ENCODE measurements around the gene ZNF879. TPM values are rescaled to one million over a fixed set of nuclear protein-coding genes. Genes with fewer than 3 reads are reported as not detected.
A peak's percentile ranks its signal among the peaks of the same experiment; 100 is the strongest.

The ZNF879 gene
- 4.1 TPM for total RNA-seq

DNA sequence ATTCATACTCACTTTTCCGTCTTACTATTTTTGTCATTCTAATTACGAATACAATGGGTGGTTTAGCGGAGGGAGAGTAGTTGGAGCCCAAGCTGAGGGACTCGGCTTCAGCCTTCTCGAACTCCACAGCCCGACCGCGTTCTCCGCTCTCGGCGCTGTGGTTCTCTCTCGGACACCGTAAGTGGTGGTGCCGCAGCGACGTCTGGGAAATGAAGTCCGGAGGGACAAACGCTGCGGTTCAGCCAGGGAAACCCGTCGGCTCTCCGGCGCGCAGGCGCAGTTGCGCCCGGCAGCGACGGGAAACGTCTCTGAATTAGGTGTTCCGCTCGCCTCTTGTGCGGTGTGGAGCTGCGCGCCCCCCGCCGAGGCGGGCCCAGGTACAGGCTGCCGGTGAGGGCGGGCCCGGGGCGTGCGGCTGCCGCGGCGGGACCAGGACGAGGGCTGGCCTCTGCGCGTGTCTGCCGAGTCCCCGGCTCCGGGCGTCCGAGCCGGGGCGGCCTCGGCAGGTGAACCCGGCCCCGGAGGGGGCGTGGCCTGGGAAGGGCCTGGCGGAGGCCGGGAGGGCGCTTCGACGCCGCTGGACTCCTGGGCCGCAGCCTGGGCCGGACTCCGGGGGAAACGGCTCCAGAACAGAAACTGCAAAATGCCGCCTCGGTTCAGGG is at the start of gene ZNF879:
ZNF879 (plus strand) TSS at position 277 of the 662 bp plus-strand sequence. CDS start 1,201 bp downstream, outside the sequence.
- Histone ChIP-seq H3K4me1 (ENCODE audit: insufficient read depth, low read length) (peaks cover 10% of the 10 kb centered on the region), H3K27me3 (ENCODE audit: insufficient read depth, low read length) (no peaks in the 10 kb centered on the region), H3K9me3 (ENCODE audit: low read depth, low read length) (peaks cover 3% of the 10 kb centered on the region), H3K4me3 (ENCODE audit: low read length) (peak within 1 kb of the TSS; percentile 72)

DNA sequence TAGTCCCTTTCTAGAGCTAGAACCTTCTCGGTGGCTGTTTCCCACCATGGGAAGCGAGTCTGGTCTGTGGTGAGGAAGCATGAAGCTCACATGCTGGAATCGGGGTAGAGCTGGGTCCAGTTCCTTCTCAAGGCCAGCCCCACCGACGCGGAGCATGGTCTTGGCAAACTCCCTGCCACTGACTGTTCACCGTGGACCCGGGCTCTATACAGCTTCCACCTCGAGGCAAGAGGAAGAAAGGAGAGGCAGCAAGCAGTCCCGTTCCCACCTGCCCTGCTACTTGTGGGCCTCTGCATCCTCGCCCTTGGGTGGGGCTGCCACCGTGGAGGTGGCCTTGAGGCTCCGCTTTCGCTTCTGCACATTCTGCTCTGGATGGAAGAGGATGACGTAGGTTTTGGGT is 42.2 kb upstream of the ZNF879 start:
- Histone ChIP-seq H3K4me3 (ENCODE audit: low read length) (no peak overlapping the region), H3K9me3 (ENCODE audit: low read depth, low read length) (peaks cover 5% of the 10 kb centered on the region), H3K4me1 (ENCODE audit: insufficient read depth, low read length) (no peaks in the 10 kb centered on the region), H3K27me3 (ENCODE audit: insufficient read depth, low read length) (no peaks in the 10 kb centered on the region)

DNA sequence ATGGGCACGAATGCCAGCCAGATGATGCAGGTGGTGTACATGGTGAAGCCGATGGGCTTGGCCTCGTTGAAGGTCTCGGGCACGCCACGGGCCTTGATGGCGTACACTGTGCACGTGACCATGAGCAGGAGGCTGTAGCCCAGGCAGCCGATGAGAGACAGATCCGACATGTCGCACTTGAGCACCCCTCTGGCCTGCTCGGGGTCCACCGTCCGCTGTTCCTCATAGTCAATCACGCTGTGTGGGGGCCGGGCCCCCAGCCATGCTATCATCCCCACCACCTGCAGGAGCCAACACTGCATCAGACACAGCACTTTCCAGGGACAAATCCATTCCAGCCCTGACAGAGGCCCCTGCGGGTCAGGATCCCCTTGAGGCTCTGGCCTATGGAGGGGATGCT is 40.7 kb upstream of the ZNF879 start:
- H3K9me3 ChIP-seq (ENCODE audit: low read depth, low read length), result peaks cover 5% of the 10 kb centered on the region
- H3K4me1 ChIP-seq (ENCODE audit: insufficient read depth, low read length), result no peaks in the 10 kb centered on the region
- H3K4me3 ChIP-seq (ENCODE audit: low read length), result no peak overlapping the region
- H3K27me3 ChIP-seq (ENCODE audit: insufficient read depth, low read length), result no peaks in the 10 kb centered on the region

DNA sequence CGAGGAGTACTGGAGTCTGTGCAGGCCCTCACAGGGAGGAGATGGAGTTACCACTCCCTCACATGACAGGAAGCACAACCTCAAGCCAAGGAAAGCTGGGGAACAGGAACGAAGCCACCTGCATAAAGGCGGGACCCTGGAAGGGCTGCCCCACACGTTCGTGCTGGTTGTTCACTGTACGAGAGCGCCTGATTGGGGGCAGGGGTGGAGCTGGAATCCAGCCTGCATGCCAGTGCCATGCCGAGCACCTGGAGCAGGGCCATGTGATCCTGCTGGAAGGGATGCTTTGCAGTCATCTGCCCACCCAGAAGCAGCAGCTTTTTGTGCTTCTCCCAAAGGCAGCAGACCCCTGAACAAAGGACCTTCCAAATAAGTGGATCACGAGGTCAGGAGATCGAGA is 39.9 kb upstream of the ZNF879 start:
- Histone ChIP-seq H3K4me3 (ENCODE audit: low read length) (no peak overlapping the region), H3K4me1 (ENCODE audit: insufficient read depth, low read length) (no peaks in the 10 kb centered on the region), H3K27me3 (ENCODE audit: insufficient read depth, low read length) (no peaks in the 10 kb centered on the region), H3K9me3 (ENCODE audit: low read depth, low read length) (no peaks in the 10 kb centered on the region)

DNA sequence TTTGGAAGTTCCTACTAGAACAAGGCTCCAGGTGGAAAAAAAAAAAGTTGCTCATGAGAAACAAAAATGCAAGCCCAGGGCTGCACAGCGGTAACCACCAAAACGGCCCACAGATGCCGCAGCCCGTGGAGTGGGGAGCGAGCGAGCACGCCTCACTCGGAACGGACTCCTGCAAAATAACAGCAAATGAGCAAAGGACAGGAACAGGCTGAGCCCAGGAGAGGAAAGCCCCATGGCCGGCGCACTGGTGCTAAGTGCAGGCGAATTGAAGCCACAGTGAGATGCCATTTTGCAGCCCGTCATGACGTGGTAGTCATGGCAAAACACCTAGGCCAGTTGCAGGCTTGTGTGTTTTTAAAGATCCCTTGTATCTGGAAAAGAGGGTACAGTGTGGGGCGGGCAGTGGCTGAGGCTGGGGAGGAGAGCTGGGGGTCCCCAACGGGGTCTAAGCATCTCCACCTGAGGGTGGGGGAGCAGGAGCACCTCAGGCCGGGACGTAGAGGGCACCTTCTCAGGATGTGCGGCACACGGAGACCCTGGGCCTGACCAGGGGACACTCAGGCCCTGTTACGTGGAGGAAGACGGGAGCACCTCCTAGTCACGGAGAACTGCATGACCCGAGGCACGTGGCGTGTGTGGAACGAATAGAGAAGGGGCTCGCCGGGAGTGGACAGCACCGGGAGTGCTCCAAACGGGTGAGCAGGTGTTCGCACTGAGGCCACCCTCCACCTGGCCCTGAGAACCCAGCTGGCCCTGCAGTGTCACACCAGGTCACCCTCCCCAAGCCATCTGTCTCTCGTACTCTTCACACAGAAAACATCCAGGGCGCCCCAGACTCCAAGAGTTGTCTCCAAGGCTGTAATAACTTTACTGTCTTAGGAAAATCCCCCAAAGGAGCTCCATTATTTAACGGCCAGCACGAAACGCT is 39.2 kb upstream of the ZNF879 start:
- H3K4me1 ChIP-seq (ENCODE audit: insufficient read depth, low read length), result no peaks in the 10 kb centered on the region
- H3K9me3 ChIP-seq (ENCODE audit: low read depth, low read length), result no peaks in the 10 kb centered on the region
- H3K4me3 ChIP-seq (ENCODE audit: low read length), result no peak overlapping the region
- H3K27me3 ChIP-seq (ENCODE audit: insufficient read depth, low read length), result no peaks in the 10 kb centered on the region

DNA sequence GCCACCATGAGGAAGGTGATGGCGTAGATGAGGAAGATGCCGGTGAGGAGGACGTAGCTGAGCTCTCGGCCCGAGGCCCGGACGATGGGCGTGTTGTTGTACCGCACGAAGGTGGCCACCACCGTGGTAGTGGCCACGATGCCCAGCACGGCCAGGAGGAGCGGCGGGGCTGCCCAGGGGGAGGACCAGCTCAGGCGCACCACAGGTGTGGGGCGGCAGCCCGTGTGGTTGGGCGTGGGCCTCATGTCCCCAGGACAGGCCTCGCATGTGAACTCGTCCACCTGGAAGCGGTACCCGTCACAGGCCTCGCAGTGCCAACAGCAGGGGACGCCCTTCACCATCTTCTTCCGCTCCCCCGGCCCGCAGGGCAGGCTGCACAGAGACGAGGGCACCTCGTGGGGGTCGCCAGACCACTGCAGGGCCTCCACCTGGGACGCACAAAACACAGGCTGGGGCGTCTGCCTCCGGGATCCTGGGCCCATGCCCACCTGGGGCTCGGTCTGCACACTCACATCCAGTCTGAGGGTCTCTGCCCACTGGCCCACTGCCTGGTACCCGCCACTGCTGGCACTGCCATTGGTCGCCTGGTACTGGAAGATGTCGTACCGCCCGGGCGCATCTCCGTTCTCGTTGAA is 37.2 kb upstream of the ZNF879 start:
- no peaks in the 10 kb centered on the region for H3K4me1 ChIP-seq (ENCODE audit: insufficient read depth, low read length)
- no peaks in the 10 kb centered on the region for H3K27me3 ChIP-seq (ENCODE audit: insufficient read depth, low read length)
- no peak overlapping the region for H3K4me3 ChIP-seq (ENCODE audit: low read length)
- no peaks in the 10 kb centered on the region for H3K9me3 ChIP-seq (ENCODE audit: low read depth, low read length)

DNA sequence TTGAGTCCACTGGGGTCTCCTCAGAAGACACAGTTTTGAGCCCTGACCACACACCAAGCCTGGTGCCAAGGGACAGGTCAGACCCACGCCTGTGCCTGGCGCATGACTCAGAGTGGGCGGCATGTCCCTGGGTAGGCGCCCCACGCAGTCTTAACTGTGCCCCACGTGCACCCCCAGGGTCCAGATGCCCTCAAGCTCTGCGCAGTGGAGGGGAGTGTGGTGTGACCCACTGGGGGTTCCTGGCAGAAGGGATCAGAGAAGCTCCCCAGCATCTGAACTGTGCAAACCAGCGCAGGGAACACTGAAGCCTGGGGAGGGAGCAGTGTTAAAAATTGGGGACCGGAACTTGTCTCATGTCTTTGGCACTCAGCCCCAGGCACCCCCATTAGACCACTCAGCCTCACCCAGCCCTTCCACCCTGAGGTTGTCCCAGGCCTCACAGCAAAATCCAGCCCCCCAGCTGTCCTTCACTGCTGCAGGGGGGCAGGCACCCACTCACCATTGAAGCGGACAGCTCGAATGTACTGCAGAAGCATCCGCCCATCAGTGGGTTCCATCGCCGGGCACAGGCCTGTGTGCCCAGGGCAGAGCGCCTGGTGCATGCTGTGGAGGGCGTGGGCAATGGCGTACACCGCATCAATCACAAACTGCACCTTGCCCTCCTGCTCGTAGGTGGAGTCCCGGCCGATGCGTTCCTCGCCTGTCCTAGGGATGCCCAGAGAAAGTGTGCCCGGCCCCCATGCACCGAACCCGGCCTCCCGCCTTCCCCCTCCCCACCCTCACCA is 35.0 kb upstream of the ZNF879 start:
- Histone ChIP-seq H3K9me3 (ENCODE audit: low read depth, low read length) (no peaks in the 10 kb centered on the region), H3K4me1 (ENCODE audit: insufficient read depth, low read length) (no peaks in the 10 kb centered on the region), H3K4me3 (ENCODE audit: low read length) (no peak overlapping the region), H3K27me3 (ENCODE audit: insufficient read depth, low read length) (peaks cover 2% of the 10 kb centered on the region)

DNA sequence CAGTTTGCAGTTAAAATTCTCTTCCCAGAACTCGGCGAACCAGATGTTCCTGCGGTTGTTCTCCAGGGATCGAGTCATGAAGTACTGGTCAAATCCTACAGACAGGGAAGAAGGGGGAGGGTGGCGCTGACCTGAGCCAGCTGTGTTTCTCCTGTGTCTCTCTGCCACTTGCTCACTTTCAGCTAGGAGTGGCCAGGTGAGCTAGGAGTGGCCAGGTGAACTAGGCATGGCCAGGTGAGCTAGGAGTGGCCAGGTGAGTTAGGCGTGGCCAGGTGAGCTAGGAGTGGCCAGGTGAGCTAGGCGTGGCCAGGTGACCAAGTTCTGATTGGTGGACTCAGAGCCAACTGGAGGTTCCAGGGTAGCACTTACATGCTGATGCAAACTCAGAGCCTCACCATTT is 34.3 kb upstream of the ZNF879 start:
- Histone ChIP-seq H3K9me3 (ENCODE audit: low read depth, low read length) (no peaks in the 10 kb centered on the region), H3K27me3 (ENCODE audit: insufficient read depth, low read length) (peaks cover 5% of the 10 kb centered on the region), H3K4me1 (ENCODE audit: insufficient read depth, low read length) (no peaks in the 10 kb centered on the region), H3K4me3 (ENCODE audit: low read length) (no peak overlapping the region)

DNA sequence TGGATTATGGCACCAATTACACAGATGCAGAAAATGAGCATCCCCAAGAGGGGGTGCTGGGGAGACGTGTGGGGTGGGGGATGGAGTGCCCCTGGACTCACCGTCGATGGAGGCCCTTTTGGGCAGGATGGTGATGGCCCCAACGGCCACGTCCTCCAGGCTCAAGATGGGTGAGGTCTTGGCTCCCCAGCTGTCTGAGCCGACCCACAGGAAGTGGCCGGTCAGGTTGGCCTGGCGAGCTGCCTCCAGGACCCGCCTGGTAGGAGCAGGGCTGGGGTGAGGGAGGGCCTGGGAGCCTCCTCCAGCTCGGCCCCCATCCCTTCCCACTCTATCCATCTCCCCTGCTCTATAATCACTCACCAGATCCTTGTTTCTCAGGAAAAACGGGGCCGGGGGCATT is 33.1 kb upstream of the ZNF879 start:
- Histone ChIP-seq H3K27me3 (ENCODE audit: insufficient read depth, low read length) (peaks cover 8% of the 10 kb centered on the region), H3K4me1 (ENCODE audit: insufficient read depth, low read length) (no peaks in the 10 kb centered on the region), H3K4me3 (ENCODE audit: low read length) (no peak overlapping the region), H3K9me3 (ENCODE audit: low read depth, low read length) (no peaks in the 10 kb centered on the region)

DNA sequence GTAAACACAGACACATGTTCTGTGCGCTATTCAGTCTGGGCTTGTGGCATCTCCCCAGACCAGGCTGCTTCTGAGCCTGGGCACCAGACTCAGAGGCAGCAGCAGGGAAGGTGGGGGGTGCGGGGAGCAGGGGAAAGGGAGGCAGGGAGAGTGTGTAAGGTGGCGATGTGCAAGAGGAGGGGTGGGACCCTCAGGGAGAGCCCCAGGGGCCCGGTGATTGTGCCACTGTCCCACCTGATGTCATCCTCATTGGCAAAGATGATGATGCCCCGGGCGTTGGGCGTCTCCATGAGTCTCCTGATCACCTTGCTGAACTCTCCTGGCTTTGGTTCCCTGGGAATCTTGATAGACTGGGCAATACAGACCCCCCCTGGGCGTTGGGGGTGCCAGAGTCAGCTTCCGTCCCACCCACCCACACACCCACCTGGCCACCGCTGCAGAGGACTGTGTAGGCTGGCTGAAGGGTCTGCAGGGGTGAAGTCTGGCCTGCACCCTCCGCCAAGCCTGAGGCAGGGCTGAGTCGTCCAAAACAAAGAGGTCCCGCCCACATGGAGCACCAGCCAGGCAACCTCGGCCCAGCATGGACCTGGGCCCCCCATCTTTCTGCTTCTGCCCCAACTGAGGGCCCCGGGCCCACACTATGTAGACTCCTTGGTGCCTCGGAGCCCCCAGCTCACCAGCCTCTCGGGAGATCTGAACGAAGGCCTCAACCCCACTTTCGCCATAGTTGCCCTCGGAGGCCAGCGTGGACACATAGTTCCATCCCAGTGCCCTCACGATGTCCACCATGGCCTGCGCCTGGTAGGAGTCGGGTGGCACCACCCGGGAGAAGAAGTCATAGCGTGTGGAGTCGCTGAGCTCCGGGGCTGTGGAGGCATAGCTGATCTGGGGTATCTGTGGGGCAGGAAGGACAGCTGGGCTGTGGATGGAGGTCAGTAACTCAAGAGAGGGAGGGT is 32.1 kb upstream of the ZNF879 start:
- H3K4me1 ChIP-seq (ENCODE audit: insufficient read depth, low read length), result no peaks in the 10 kb centered on the region
- no peaks in the 10 kb centered on the region for H3K9me3 ChIP-seq (ENCODE audit: low read depth, low read length)
- peaks cover 9% of the 10 kb centered on the region for H3K27me3 ChIP-seq (ENCODE audit: insufficient read depth, low read length)
- no peak overlapping the region for H3K4me3 ChIP-seq (ENCODE audit: low read length)

DNA sequence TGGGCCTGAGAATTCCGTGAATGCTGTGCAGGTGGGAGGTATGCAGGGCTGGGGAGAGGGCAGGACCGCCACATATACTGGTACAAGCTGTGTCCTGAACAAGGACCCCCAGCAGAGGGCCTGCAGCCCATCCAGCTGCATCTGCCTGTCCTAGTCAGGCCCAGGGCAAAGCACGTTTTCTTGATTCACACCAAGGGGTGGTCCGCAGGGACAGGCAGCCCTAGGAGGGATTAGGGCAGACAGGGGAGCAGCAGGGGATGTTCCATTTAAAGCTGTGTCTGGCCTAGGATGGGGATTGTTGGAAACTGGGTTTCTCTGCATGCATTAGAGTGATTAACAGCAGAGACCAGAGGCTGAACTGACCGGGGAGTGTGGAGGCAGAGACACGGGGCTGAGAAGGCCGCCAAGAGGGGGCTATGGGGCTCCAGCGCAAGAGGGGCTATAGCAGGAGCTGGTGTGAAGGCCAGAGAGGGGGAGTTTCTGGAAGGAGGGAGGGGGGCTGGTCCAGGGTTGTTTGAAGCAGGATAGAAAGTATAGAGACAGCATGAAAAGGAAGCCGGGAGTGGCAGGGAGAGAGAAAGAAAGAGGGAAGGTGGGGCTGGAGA is 31.2 kb upstream of the ZNF879 start:
- no peaks in the 10 kb centered on the region for H3K9me3 ChIP-seq (ENCODE audit: low read depth, low read length)
- H3K4me3 ChIP-seq (ENCODE audit: low read length), result no peak overlapping the region
- no peaks in the 10 kb centered on the region for H3K4me1 ChIP-seq (ENCODE audit: insufficient read depth, low read length)
- peaks cover 9% of the 10 kb centered on the region for H3K27me3 ChIP-seq (ENCODE audit: insufficient read depth, low read length)

DNA sequence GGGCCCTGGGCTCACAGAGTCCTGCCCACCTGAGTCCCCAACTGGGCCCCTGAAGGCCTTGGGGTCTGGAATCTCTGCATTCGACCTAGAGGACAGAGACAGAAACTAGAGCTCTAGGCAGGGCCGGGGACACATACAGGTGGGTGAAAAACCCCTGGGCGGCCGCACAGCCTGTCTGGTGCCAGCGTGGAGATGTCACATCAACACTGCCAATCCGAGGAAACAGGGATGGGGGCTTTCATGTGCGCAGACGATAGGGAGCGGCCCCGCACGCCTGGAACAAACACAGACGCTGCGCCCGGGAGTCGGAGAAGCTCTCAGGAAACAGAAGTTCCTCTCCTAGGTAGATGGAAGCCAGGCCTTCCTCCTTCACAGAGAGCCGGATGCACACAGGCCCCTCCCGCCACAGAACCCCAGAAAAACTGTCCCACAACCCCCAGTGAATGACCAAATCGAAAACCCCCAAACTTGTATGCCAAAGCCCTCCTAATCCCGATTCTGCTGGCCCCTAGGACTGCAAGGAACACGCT is 30.3 kb upstream of the ZNF879 start:
- H3K4me1 ChIP-seq (ENCODE audit: insufficient read depth, low read length), result no peaks in the 10 kb centered on the region
- no peaks in the 10 kb centered on the region for H3K9me3 ChIP-seq (ENCODE audit: low read depth, low read length)
- H3K27me3 ChIP-seq (ENCODE audit: insufficient read depth, low read length), result peaks cover 9% of the 10 kb centered on the region

DNA sequence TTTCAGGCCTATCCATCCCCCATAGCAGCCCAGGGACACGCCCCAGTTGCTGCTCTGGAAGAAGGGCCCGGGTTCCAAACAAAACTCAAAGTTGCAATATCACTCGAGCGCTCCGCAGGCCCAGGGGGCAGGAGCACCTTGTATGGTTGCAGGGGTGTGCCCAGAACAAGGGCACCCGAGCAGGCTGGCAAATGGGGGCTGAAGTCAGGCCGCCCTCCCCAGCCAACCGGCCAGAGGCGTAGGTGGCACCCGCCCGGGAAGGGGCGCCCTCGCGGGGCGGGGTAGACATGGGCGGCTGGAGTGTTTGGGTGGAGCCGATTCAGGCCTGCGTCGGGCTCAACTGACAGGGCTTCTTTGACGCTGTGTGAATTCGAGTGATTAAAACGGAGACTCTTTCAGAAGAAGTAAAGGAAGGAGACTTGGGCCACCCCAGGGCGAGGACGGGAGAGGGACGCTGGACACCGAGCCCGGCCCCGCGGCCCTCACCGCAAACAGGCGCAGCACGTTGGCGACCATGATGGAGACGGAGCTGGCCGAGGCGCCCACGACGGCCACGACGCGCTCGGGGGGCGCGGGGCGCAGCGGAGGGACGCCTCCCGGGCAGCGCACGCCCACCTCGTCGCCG is 29.5 kb upstream of the ZNF879 start:
- H3K4me3 ChIP-seq (ENCODE audit: low read length), result no peak overlapping the region
- H3K9me3 ChIP-seq (ENCODE audit: low read depth, low read length), result no peaks in the 10 kb centered on the region
- H3K27me3 ChIP-seq (ENCODE audit: insufficient read depth, low read length), result peaks cover 9% of the 10 kb centered on the region
- H3K4me1 ChIP-seq (ENCODE audit: insufficient read depth, low read length), result no peaks in the 10 kb centered on the region

More for the DNA sequence above, 30.3 kb upstream of the ZNF879 start:
- H3K4me3 ChIP-seq (ENCODE audit: low read length), result no peak overlapping the region
